OCI-LY7 (cell line): ENCODE measurements around the gene CFTR. TPM values are rescaled to one million over a fixed set of nuclear protein-coding genes. Genes with fewer than 3 reads are reported as not detected.

Experiments used
- BruUV-seq: library from RNA; stranded (reverse); fragments of 400-500 nt; replicated peaks from 2 replicates; lab custom pipeline; 2021; lab: Mats Ljungman, UMichigan
- CTCF ChIA-PET: fragments of 300-600 bp; sonication (Branson Sonifier 250); formaldehyde crosslinking; loops from one replicate; lab custom pipeline; 2022; ENCODE audit warnings: antibody characterized with exemption; ENCODE audit not compliant: unreplicated experiment; lab: Charles Lee
- POLR2A ChIA-PET: fragments of 300-600 bp; sonication (Branson Sonifier 250); formaldehyde crosslinking; loops from one replicate; lab custom pipeline; 2022; ENCODE audit warnings: antibody characterized with exemption; lab: Charles Lee
- DNase-seq: peaks from one replicate; pipeline ENCODE4 v3.0.0-alpha.2; 2015; ENCODE audit warnings: low spot score
- H2AFZ ChIP-seq: fragments of 200-600 bp; sonication (generic), shearing (Covaris generic); 2 replicates; pipeline ENCODE4 v1.6.1; 2014; ENCODE audit warnings: mild to moderate bottlenecking, antibody characterized with exemption, low read length, moderate library complexity
- H3K27ac ChIP-seq: fragments of 200-600 bp; sonication (generic); 2 replicates; pipeline ENCODE4 v1.5.1; 2014; ENCODE audit warnings: mixed run types, low read depth, mild to moderate bottlenecking, moderate library complexity, low read length, inconsistent platforms; ENCODE audit not compliant: poor library complexity, severe bottlenecking
- H3K36me3 ChIP-seq: fragments of 200-600 bp; sonication (generic); 2 replicates; pipeline ENCODE4 v1.6.1; 2014; ENCODE audit warnings: mild to moderate bottlenecking, antibody characterized with exemption, low read length, moderate library complexity, mixed read lengths; ENCODE audit not compliant: insufficient read depth
- H3K4me1 ChIP-seq: fragments of 200-600 bp; sonication (generic); 2 replicates; pipeline ENCODE4 v1.5.1; 2014; ENCODE audit warnings: mild to moderate bottlenecking, low read length; ENCODE audit not compliant: insufficient read depth, poor library complexity, severe bottlenecking
- H3K4me2 ChIP-seq: fragments of 200-600 bp; sonication (generic); 2 replicates; pipeline ENCODE4 v1.6.1; 2014; ENCODE audit warnings: mild to moderate bottlenecking, low read length
- H3K4me3 ChIP-seq: fragments of 200-600 bp; sonication (generic); 2 replicates; pipeline ENCODE4 v1.5.1; 2014; ENCODE audit warnings: mild to moderate bottlenecking, low read depth, low read length; ENCODE audit not compliant: poor library complexity, severe bottlenecking
- H3K79me2 ChIP-seq: fragments of 200-600 bp; sonication (generic); 2 replicates; pipeline ENCODE4 v1.6.1; 2016; ENCODE audit warnings: low read depth, mild to moderate bottlenecking, low read length, moderate library complexity, mixed read lengths; ENCODE audit not compliant: insufficient read depth
- H3K9me2 ChIP-seq: fragments of 200-600 bp; sonication (generic); 2 replicates; pipeline ENCODE4 v1.6.1; 2016; ENCODE audit warnings: mild to moderate bottlenecking, low read length, mixed read lengths; ENCODE audit not compliant: insufficient read depth
- H3K9me3 ChIP-seq: fragments of 200-600 bp; sonication (generic); 2 replicates; pipeline ENCODE4 v1.6.1; 2014; ENCODE audit warnings: mild to moderate bottlenecking, mixed run types, low read length, mixed read lengths
- H4K20me1 ChIP-seq: fragments of 200-600 bp; sonication (generic); 2 replicates; pipeline ENCODE4 v1.6.1; 2014; ENCODE audit warnings: mild to moderate bottlenecking, antibody characterized with exemption, low read length, moderate library complexity, mixed read lengths; ENCODE audit not compliant: insufficient read depth
- CTCF ChIP-seq: fragments of 200-600 bp; sonication (generic); conservative IDR thresholded peaks from 2 replicates; pipeline ENCODE4 v1.5.1; 2014; ENCODE audit warnings: mild to moderate bottlenecking, antibody characterized with exemption, low read length, moderate library complexity, mixed read lengths
- EZH2phosphoT487 ChIP-seq: fragments of 200-600 bp; sonication (generic); IDR thresholded peaks from 2 replicates; pipeline ENCODE4 v1.6.1; 2018; ENCODE audit warnings: low read depth, borderline replicate concordance, mild to moderate bottlenecking, mixed run types, antibody characterized with exemption, low read length, moderate library complexity, mixed read lengths
- intact Hi-C: fragments of 100-400 bp; cut with micrococcal nuclease; formaldehyde crosslinking; loops from one replicate; pipeline ENCODE4 v1.10.0; 2022; ENCODE audit not compliant: unreplicated experiment
- total RNA-seq, 2 experiments: library from RNA; depleted of rRNA in 1 of 2; stranded (reverse); fragments of >200 nt in 1 of 2; shearing (Covaris generic) in 1 of 2; gene quantifications; 2 replicates each; pipeline ENCODE4 v1.2.3, GENCODE V29; 2014 to 2022

CFTR gene
- total RNA-seq, 2 experiments from 2014 or later, result not detected

- BruUV-seq, result no TSS peak
- Histone ChIP-seq H3K9me3 (no peaks in the 10 kb centered on the region), H3K9me2 (no peaks in the 10 kb centered on the region), H4K20me1 (no peaks in the 10 kb centered on the region), H3K79me2 (no peaks in the 10 kb centered on the region), H3K4me1 (no peaks in the 10 kb centered on the region), H2AFZ (no peak overlapping the region), H3K4me3 (no peak overlapping the region), H3K27ac (no peak overlapping the region), H3K36me3 (no peaks in the 10 kb centered on the region), H3K4me2 (no peak overlapping the region)
- DNase-seq, result no peak
- TF ChIP-seq EZH2phosphoT487 (no peak), CTCF (no peak)
- intact Hi-C loops, result no loop called here
- POLR2A ChIA-PET, result interaction anchor here (1.0 kb wide), 1 partner anchor 22 kb away, joined by 3 read pairs; no protein-coding TSS in a partner anchor
- CTCF ChIA-PET, result no interaction called here
Observed at GRCh38 chr7:117476557-117477215, 3.1 kb upstream of the CFTR start.

GRCh38 chr7:117478836-117479224, 995 bp upstream of the CFTR start:
- H3K4me3 ChIP-seq, result no peak overlapping the region
- no peaks in the 10 kb centered on the region for H3K9me3 ChIP-seq
- TF ChIP-seq CTCF (no peak), EZH2phosphoT487 (no peak)
- H3K79me2 ChIP-seq, result no peaks in the 10 kb centered on the region
- no peak overlapping the region for H2AFZ ChIP-seq
- no peaks in the 10 kb centered on the region for H3K9me2 ChIP-seq
- DNase-seq, result no peak
- ChIA-PET POLR2A (no interaction called here), CTCF (no interaction called here)
- H3K27ac ChIP-seq, result no peak overlapping the region
- no TSS peak for BruUV-seq
- no peaks in the 10 kb centered on the region for H3K36me3 ChIP-seq
- H4K20me1 ChIP-seq, result no peaks in the 10 kb centered on the region
- intact Hi-C loops, result no loop called here
- H3K4me1 ChIP-seq, result no peaks in the 10 kb centered on the region
- H3K4me2 ChIP-seq, result no peak overlapping the region

DNA sequence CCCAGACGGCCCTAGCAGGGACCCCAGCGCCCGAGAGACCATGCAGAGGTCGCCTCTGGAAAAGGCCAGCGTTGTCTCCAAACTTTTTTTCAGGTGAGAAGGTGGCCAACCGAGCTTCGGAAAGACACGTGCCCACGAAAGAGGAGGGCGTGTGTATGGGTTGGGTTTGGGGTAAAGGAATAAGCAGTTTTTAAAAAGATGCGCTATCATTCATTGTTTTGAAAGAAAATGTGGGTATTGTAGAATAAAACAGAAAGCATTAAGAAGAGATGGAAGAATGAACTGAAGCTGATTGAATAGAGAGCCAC, 184 bp downstream of the CFTR start:
- no peak for DNase-seq
- intact Hi-C loops, result no loop called here
- Histone ChIP-seq H3K4me3 (no peak overlapping the region), H3K9me3 (no peaks in the 10 kb centered on the region), H3K79me2 (no peaks in the 10 kb centered on the region), H3K4me1 (no peaks in the 10 kb centered on the region), H2AFZ (no peak overlapping the region), H3K9me2 (no peaks in the 10 kb centered on the region), H3K27ac (no peak overlapping the region), H4K20me1 (no peaks in the 10 kb centered on the region), H3K36me3 (no peaks in the 10 kb centered on the region), H3K4me2 (no peak overlapping the region)
- ChIA-PET POLR2A (no interaction called here), CTCF (no interaction called here)
- no TSS peak for BruUV-seq
- TF ChIP-seq CTCF, result no peak
- no peak for TF ChIP-seq EZH2phosphoT487
